GM18499 (cell line): ENCODE results near the gene DTNA.

ENCODE experiments used
- ATAC-seq: cut with Tn5 transposase; IDR thresholded peaks from one replicate; pipeline ENCODE4 v1.9.1; 2021; ENCODE audit warnings: moderate number of reproducible peaks; ENCODE audit not compliant: insufficient read depth, unreplicated experiment

Gene DTNA

DNA sequence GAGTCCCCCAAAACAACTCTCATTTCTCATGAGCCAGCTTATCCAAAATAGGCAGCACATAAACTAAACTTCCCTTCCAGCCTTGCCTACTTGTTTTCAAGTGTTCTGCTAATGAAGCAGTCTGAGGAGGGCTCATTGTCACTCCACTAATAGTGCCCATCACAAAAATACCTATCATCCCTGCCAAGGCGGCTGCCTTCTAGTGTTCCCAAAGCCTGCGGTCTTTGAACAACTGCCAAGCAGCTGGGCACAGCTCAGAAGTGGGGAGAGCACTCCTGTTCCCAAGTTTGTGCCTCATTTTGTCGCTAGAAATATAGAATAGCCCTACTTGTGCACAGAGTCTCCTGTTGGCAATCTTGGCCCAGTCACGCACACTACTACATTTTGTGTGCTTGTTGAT, 50.3 kb downstream of the DTNA start:
- no peak for ATAC-seq

DNA sequence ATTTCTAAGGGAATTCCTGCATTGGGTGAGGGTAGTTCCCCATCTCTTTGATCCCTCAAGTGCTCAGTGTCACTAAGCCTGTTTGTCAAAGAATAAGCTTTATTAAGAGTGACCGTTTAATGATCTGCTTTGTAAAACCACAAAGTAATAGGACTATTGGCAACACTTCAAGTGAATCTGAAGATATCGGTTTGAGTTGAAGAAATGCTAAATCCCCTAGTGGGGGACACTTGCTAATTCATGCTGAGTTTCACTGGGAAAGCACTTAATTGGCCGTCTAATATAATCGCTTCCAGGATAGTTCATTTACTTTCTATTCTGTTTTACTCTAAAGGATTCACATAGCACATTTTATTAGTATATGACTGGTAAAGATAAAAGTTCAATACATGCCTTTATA, 54.4 kb downstream of the DTNA start:
- no peak for ATAC-seq

DNA sequence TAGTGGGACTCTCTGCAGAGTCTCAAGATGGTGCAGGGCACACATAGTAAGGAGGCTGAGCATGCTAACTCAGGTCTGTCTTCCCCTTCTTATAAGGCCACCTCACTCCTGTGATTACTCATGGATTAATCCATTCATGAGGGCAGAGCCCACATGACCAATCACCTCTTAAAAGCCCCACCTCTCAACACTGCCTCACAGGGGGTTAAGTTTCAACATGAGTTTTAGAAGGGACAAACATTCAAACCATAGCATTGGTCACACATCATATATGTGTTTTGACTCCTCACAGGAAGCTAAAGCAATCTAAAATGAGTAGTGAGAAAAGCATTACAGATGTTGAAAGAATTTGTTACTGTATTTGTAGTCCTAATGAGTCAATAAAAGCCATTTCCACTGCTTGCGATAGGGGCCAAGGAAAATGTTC, 57.5 kb downstream of the DTNA start:
- peak; percentile 65 for ATAC-seq

DNA sequence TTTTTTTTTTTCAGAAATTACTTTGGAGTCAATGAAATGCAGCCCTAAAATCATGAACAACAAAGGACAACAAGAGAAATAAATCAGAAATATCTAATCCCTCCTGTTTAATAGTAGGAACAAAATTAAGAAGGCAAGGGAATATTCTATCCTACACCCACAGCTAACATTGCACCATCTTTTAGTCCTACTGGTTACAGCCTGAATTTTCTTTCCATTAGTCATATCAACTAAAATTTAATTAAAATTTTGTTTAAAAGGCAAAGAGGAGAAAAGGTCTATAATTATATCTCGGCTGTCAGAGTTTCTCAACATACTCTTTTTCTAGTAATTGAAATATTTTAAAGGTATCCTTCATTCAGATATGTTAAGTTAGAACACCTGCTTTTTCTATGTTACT, 61.9 kb downstream of the DTNA start:
- no peak for ATAC-seq

DNA sequence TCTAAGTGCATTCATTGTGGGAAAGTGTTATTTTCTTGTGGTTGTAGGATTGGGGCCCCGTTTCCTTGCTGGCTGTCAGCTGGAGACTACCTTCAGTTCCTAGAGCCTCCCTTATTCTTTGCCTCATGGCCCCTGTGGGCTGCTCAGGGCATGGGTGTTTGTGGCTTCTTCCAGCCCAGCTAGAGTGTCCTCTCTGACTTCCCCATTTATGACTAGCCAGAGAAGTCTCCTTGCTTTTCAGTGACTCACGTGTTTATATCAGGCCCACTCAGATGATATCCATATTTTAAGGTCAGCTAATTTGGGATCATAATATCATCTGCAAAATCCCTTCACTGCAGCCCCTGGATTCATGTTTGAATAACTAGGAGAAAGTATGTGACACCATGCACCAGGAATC, 62.8 kb downstream of the DTNA start:
- ATAC-seq: no peak

DNA sequence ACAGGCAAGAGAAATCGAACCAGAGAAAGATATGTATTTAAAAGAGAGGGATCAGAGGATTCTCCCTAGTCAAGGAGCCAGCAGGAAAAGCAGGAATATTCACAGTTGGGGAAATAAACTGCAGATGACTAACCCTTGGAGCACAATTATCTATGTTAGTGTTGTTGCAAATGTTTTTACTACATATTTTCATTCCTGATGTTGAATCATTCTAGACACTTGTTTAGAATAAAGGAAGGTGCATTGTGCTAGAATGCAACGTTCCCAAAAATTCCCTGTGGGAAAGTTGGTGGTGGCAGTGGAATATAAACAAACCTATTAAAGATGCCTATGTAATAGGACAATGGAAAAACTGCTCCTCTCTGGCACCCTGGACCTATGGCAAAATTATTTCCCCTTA, 63.3 kb downstream of the DTNA start:
- no peak for ATAC-seq

DNA sequence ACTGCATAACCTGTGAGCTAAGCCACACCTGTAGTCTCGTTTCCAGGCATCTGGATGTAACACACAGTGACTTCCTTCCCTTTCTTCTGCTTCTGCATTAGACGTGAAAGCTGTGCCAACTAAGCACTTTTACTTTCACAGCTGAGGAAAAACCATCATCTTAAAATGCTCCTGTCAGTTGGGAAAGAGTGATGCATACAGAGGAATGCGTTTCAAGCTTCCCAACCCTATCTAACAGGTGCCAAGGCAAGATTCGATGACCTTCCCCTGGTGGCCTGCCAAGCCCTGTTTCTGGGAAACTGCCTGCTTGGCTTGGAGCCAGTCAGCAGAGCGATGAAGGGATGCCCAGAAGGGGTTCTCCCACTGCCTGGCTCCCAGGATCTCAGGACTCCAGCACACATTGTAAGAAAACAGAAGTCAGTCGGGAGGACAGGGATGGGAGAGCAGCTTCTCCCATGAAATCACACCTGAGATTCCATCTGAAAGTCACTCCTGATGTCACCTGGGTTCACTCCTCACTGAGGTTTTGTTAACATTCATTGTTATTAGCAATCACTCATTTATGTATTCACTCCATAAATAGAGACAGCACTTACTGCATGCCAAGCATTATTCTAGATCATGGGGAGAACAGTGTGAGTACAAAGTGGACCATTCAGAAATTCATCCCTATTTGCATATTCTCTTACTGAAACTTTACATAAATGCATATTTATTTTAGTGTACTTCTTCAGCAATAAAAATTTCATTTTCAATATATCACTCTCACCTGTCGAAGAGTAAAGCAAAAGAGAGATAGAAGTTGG, 64.1 kb downstream of the DTNA start:
- no peak for ATAC-seq

DNA sequence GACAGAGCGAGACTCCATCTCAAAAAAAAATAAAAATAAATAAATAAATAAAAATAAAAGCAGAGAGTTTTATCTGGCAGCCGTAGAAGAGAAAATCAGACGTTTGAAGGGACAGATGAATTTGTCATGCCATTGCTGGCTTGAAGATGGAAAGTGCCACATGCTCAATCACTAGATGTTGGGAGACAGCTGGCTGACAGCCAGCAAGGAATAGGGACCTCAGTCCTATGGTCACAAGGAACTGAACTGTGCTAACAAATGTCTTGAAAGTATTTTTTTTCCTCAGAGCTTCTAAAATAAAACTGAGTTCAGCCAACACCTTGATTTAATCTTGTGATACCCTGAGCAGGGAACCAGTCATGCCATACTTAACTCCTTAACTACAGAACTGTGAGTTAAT, 65.4 kb downstream of the DTNA start:
- no peak for ATAC-seq

DNA sequence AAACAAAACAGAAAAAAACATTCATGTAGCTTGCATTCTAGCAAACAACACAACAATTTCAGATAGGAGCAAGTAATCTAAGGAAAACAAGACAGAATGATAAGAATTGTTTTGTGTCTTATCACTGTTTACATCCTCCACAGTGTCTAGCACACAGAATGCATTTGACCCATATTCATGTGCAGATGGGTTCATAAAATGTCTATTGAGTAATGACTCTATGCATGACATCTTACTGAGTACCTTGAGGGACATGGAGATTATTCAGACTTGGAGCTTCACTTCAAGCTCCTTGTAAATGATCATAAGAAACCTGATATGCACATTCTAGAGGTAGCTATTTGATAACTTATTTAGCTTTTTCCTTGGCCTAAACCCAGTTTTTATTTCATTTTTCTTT, 69.0 kb downstream of the DTNA start:
- no peak for ATAC-seq

DNA sequence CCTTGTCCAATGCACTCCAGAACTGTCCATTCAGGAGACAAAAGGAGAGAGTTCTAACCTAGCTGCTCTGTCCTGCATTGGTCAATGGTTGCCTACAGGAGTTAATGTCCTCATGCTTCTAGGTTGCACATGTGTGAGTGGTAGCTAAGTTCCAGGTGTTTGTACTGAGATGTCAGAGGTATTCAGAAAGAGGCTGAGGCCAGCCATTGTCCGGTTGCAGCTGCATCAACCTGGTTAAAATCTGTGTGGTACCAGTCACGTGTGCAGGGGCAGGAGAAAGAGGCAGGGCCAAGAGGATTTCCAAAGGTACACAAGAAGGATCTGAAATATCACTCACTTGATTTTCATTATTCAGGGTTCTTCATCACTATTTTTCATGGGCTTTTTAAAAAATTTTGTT, 70.8 kb downstream of the DTNA start:
- no peak for ATAC-seq

DNA sequence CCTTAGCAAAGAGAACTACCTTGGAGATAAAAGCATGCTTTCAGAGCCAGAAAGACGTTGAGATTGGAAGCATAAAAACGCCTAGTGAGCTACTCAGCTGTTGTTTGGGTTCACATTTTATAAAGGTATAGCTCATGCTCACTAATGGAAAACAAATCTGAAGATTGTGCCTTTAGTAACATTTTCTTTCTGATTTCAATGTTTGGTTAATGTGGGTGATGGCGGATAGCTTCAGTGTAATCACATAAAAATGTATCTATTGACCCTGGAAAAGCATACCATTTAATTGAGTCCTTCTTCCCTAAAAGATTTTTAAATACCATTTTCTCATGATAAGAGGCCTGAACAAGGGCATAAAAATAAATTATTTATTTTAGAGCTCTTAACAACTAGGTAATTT, 73.4 kb downstream of the DTNA start:
- no peak for ATAC-seq

DNA sequence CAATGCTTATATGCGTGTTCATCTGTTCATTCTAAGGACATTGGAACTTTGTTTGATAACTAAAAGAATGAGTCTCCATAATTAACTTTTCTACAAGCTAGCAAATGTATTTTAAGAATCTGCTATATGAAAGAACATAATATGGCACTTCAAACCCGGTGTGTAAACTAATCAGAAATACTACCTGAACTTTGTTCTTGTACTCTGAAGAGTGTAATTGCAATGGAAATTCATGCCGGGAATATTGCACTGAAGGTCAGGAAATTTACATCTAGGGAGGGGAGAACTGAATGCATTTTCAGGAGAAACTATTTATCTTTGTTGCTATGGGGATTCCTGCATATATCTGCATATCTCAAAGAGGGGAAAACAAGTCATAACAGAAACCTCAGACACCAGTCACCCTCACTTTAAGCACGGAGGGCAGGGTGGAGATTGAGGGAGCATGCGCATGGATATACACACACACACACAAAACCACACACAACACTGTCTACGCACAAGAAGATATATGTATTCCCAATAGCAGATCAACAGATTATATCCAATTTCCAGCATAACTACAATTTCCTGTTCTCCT, 76.2 kb downstream of the DTNA start:
- ATAC-seq: no peak

DNA sequence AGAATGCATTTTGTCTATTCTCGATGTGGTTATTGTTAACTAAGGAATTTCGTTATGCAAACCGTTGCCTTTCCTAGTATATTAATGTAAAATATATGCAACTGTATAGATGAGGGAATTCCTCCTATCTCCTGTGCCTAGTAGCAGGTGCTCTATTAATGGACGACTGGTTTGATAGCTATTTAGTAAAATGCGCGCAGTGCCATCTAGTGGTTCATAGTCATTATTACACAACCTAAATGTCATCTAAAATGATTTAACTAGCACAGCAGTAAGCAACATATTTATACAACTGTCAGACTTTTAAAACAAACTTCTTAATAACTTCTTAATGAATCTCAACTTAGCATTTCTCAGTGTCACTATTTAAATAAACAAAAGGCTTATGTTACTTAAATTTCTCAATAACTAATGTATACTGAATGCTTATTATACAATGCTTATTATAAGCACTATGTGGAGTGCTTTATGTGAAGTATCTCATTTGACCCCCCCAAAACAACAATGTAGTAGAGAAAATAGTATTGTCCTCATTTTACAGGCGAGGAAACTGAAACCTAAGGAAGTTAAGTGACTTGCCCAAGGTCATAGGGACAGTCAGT, 77.9 kb downstream of the DTNA start:
- ATAC-seq: peak; percentile 82

DNA sequence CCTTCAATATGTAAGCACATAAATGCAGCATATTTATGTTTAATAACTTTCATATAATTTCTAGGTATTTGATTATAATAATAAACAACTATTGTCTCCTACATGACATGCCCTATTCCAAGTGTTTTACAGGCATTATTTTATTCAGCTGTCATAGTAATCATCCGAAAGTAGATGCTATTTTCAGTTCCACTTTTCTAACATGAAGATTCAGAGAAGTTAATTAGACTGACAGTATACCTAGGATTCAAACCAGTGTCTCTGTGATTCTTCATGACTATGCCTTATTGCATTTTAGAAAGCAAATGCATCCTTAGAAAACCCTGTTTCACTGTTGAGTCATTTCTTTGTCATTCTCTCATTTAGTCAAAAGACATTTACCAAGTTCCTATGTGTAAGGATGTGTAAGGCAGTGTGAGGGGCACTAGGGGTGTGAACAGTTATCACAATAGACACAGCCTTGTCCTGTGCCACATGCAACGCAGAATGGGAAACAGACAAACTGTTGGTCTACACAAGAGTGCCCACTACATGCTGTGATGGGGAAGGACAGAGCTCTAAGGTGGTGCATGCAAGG, 79.8 kb downstream of the DTNA start:
- no peak for ATAC-seq

DNA sequence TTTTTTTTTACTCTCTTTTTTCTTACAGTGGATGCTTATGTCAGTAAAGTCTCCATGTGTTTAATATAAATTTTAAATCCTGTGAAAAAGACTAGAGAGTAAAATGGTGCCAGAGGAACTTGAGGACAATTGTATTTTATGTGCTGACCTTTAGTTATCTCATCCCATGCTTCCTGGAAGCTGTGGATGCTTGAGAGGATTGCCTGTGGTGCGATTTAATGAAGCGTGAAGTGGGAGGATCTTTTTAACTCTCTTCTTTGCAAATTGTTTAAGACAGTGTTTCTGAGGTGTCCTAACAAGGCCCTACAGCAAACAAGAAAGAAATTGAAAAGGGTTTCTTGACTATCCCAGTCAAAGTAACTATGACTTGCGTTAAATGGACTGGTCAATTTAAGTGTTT, 84.2 kb downstream of the DTNA start:
- no peak for ATAC-seq

DNA sequence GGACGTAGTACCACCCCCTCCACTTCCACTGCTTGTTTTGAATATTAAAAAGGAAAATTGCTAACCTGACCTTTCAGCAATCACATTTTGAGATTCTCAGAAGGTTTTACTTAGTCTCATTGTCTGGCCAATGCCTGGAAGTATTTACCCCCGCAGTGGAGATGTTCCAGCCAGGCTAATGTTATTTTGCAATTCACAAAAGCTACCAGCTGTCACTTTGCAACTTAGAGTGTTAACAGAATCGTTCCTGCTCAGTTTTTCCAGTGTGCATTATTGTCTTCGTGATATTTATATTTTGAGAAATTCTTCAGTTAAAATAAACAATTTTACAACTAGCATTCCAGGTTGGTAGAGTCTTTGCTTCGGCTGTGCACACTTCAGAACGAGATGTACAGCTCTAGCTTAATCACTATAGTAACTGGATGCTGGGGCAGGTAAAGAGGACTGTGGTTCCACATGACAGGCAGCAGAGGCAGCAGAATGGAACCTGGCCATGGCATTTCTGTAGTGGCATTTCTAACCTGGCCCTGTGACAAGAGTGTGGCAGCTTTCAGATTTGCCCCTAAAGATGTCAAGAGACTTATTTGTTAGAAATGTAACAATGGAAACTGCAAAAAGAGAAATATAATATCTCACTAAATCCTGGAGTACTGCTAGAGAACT, 85.1 kb downstream of the DTNA start:
- no peak for ATAC-seq

DNA sequence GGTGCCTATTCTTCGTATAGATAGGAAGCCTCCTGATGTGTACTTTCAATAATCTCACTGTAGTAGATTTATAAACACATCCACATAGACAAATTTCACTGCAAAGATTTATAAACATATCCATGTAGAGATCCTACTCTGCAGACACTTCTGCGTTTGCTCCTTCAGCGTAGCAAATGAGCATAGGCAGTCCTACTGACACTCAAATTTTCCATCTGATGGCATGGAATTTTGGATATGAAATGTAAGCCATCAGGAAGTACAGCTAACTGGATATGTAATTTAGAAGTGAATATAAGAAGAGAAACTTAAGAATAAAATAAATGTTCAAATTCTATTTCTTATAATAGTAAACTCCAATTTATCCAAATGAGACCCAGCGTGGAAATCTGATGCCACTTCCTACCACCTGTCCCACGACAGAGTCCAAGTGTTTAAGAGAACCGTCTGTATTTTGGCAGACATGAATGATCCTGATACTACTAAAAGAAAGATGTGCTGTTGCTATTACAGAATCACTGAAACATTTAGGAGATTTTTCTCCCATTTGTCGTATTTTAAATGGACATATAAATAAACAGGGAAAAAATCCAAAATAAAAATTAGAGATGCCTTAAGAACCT, 86.0 kb downstream of the DTNA start:
- no peak for ATAC-seq

DNA sequence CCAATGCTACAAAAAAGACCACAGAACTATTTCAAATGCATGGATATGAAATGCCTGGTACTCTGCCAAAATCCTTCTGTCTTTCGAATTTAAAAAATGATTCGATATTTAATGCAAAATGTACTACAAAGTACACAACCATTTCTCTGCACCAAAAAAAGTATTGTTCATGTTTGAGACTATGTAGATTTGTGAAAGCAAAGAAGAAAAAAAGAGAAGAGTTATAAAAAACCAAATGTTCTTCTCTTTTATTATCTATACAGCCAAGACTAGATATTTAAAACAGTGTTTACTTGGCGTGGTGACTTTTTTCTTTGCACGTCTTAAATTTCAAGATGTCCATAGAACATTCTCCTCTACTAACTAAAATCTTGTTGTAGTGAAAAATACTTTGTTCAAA, 89.2 kb downstream of the DTNA start:
- ATAC-seq: no peak

DNA sequence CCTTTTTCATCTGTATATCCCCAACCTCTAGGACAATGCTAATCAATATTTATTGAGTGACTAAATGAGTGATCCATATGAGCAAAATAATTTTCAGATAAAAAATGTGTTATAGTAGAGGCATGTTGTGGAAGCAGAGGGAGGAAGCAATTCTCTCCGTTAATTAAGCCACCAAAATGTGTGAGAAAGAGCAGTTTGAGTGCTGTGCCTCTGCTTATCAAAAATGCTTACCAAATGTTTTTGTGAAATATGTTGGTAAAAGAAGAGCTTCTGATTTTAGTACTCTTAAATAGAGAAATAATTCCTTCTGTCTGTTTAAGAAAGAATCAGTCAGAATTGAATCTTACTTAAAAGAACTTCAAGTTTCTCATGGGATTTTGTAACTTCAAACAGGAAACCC, 90.3 kb downstream of the DTNA start:
- no peak for ATAC-seq

DNA sequence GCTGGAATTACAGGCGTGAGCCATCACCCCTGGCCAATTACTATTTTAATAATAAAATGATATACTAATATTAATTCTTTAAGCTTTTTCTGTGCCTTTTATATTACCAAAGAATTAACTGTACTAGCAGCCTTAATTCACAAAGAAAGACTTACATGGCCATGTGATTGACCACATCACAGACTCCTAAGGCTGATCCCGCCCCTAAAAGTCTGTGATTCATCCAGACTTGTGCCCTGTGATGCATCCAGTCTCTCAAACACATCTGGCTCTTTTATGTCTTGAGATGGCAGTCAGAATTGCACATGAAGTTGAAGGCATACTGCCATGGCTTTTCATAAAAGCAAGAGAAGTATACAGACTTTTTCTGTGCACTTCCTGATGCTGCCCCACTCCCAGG, 91.7 kb downstream of the DTNA start:
- no peak for ATAC-seq

DNA sequence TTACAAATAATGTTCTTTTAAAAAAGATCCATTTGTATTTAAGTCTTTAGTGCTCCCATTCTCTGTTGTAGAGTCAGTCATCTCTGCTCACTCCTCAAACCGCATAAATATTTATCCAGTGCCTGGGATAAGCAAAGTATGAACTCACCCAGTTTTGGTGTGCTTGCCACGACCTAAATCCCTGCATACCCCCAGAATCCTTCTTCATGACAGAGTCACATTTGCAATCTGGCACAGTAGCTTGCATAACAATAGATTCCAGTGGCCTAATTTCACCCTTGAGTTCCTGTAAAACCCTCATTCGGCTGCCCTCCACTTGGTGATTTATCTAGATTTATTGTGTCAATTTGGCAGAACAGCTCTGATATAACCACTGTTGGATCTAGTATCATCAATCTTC, 92.9 kb downstream of the DTNA start:
- ATAC-seq: no peak
